A549 (cell line): ENCODE results near the gene FIZ1. TPM values are rescaled to one million over a fixed set of nuclear protein-coding genes. Genes with fewer than 3 reads are reported as not detected.

Experiments
- ATAC-seq, 2 experiments: fragments of 200-7000 bp in 1 of 2; fragments of >200 bp in 1 of 2; cut with Nextera tagmentation in 1 of 2; cut with Tn5 transposase in 1 of 2; 3 replicates each; pipeline versions ENCODE4 v1.8.0 to v1.9.1; 2018 to 2020; ENCODE audit warnings: mild to moderate bottlenecking in 1 of 2, moderate library complexity in 1 of 2
- CTCF ChIA-PET: fragments of 300-600 bp; sonication (Branson Sonifier 250); formaldehyde crosslinking; extraction: SDS; loops from one replicate; lab custom pipeline; 2021; ENCODE audit warnings: antibody characterized with exemption, inconsistent platforms; lab: Yijun Ruan, JAX
- POLR2A ChIA-PET: fragments of 350-600 bp; formaldehyde crosslinking; extraction: SDS; loops from one replicate; lab custom pipeline; 2021; ENCODE audit warnings: antibody characterized with exemption, inconsistent platforms; lab: Yijun Ruan, JAX
- DNase-seq, 2 experiments: peaks; one replicate each; pipeline versions ENCODE4 v3.0.0 to v3.0.0-alpha.2; 2011 to 2016; ENCODE audit warnings: low read depth in 1 of 2, low spot score in 1 of 2
- FAIRE-seq: peaks from 2 replicates; lab custom pipeline; 2011; peaks lifted over from hg19 to GRCh38; lab: Jason Lieb, UNC
- H3K27ac ChIP-seq, 2 experiments: fragments of >200 bp; sonication (Bioruptor Twin); formaldehyde crosslinking; 3 replicates each; pipeline ENCODE4 v1.5.1; 2016 to 2017
- H3K4me1 ChIP-seq: fragments of >200 bp; sonication (Bioruptor Twin); formaldehyde crosslinking; 3 replicates; pipeline ENCODE4 v1.6.1; 2016
- H3K4me2 ChIP-seq: fragments of >200 bp; sonication (Bioruptor Twin); formaldehyde crosslinking; 3 replicates; pipeline ENCODE4 v1.6.1; 2016
- H3K4me3 ChIP-seq: fragments of >200 bp; sonication (Bioruptor Twin); formaldehyde crosslinking; 3 replicates; pipeline ENCODE4 v1.5.1; 2016
- H3K9me3 ChIP-seq: fragments of >200 bp; sonication (Bioruptor Twin); formaldehyde crosslinking; 3 replicates; pipeline ENCODE4 v1.6.1; 2016
- ATOH8 ChIP-seq: fragments of 250-450 bp; sonication (Bioruptor Pico); IDR thresholded peaks from 2 replicates; pipeline ENCODE4 v1.5.0; 2020; ENCODE audit warnings: low read depth, mild to moderate bottlenecking, moderate library complexity
- BCL3 ChIP-seq: fragments of >200 bp; sonication (Bioruptor Twin); formaldehyde crosslinking; IDR thresholded peaks from 3 replicates; pipeline ENCODE4 v1.6.1; 2016
- CHD2 ChIP-seq: fragments of 150-350 bp; IDR thresholded peaks from 2 replicates; pipeline ENCODE4 v1.6.1; 2014; ENCODE audit warnings: low read length; ENCODE audit not compliant: partially characterized antibody
- CHD4 ChIP-seq: fragments of 200-600 bp; sonication (generic); IDR thresholded peaks from 2 replicates; pipeline ENCODE4 v1.6.1; 2016; ENCODE audit warnings: antibody characterized with exemption, mild to moderate bottlenecking, borderline replicate concordance
- E2F6 ChIP-seq: IDR thresholded peaks from 2 replicates; pipeline ENCODE4 v1.6.1; 2012; ENCODE audit warnings: low read depth, borderline replicate concordance
- EP300 ChIP-seq, 2 experiments: fragments of >200 bp; sonication (Bioruptor Twin); formaldehyde crosslinking; IDR thresholded peaks; 2 replicates in 1 of 2; 3 replicates in 1 of 2; pipeline ENCODE4 v1.6.1; 2016 to 2017
- FOSL2 ChIP-seq, 2 experiments: fragments of 450-650 bp in 1 of 2; fragments of >200 bp in 1 of 2; sonication (Bioruptor Twin) in 1 of 2; formaldehyde crosslinking; IDR thresholded peaks; 2 replicates each; pipeline versions ENCODE4 v1.5.0 to v1.6.1; 2016 to 2020; ENCODE audit warnings: mild to moderate bottlenecking in 1 of 2, moderate library complexity in 1 of 2
- FOXS1 ChIP-seq: fragments of 250-450 bp; sonication (Bioruptor Pico); IDR thresholded peaks from 2 replicates; pipeline ENCODE4 v1.5.0; 2020; ENCODE audit warnings: mild to moderate bottlenecking, moderate library complexity
- GATA3 ChIP-seq: IDR thresholded peaks from 2 replicates; pipeline ENCODE4 v1.6.1; 2012; ENCODE audit warnings: borderline replicate concordance
- HMGXB4 ChIP-seq: fragments of 250-450 bp; sonication (Bioruptor Pico); IDR thresholded peaks from 2 replicates; pipeline ENCODE4 v1.5.0; 2021; ENCODE audit warnings: mild to moderate bottlenecking, moderate library complexity, borderline replicate concordance
- HOXB13 ChIP-seq: fragments of 250-450 bp; sonication (Bioruptor Pico); IDR thresholded peaks from 2 replicates; pipeline ENCODE4 v1.5.0; 2020; ENCODE audit warnings: low read depth, mild to moderate bottlenecking, moderate library complexity
- HOXB5 ChIP-seq: fragments of 250-450 bp; sonication (Bioruptor Pico); IDR thresholded peaks from 2 replicates; pipeline ENCODE4 v1.5.0; 2020; ENCODE audit warnings: mild to moderate bottlenecking, moderate library complexity
- JUNB ChIP-seq: fragments of >200 bp; sonication (Bioruptor Twin); formaldehyde crosslinking; IDR thresholded peaks from 2 replicates; pipeline ENCODE4 v1.6.1; 2016
- MAX ChIP-seq: IDR thresholded peaks from 2 replicates; pipeline ENCODE4 v1.6.1; 2012
- POLR2A ChIP-seq: IDR thresholded peaks from 2 replicates; pipeline ENCODE4 v1.6.1; 2012; ENCODE audit warnings: mild to moderate bottlenecking, low read length
- RAD21 ChIP-seq, 2 experiments: fragments of >200 bp in 1 of 2; sonication (Bioruptor Twin) in 1 of 2; formaldehyde crosslinking in 1 of 2; IDR thresholded peaks in 1 of 2; conservative IDR thresholded peaks in 1 of 2; 2 replicates in 1 of 2; 3 replicates in 1 of 2; pipeline ENCODE4 v1.6.1; 2012 to 2018; ENCODE audit warnings: inconsistent platforms in 1 of 2
- RFX5 ChIP-seq: fragments of 450-650 bp; IDR thresholded peaks from 2 replicates; pipeline ENCODE4 v1.7.1; 2014; ENCODE audit warnings: antibody characterized with exemption, mild to moderate bottlenecking, moderate library complexity
- SMC3 ChIP-seq: fragments of >200 bp; sonication (Bioruptor Twin); formaldehyde crosslinking; IDR thresholded peaks from 3 replicates; pipeline ENCODE4 v1.6.1; 2018; ENCODE audit warnings: inconsistent platforms
- WGBS: methylation state at CpG from one replicate; pipeline ENCODE4 v1.1.6; 2017; ENCODE audit errors: missing lambda C conversion rate; 5-methylcytosine and 5-hydroxymethylcytosine counted together
- polyA plus RNA-seq, 4 experiments: library from polyadenylated mRNA; depleted of rRNA in 3 of 4; stranded (reverse); fragments of >200 nt; fragmentation: RNase III in 1 of 4; extraction: RNeasy Plus Mini Kit Qiagen cat#74134 plus additional on column Dnase treatment in 1 of 4; gene quantifications; 2 replicates in 3 of 4; 3 replicates in 1 of 4; pipeline ENCODE4 v1.2.3, GENCODE V29; 2011 to 2017

FIZ1 gene
- polyA plus RNA-seq, 2 of the 4 experiments (the other 2 are of a cell fraction), result 10.3 to 16.9 TPM

GRCh38 chr19:55549500-55550320, 49.6 kb downstream of the FIZ1 start:
- peak; percentile 74 for FAIRE-seq
- peak; percentile 74 to 75 for ATAC-seq
- H3K4me2 ChIP-seq, result peak overlapping the region; percentile 82
- H3K27ac ChIP-seq, result peak overlapping the region; percentile 97 to 99
- DNase-seq, result peak; percentile 88
- peaks cover 76% of the 10 kb centered on the region for H3K4me1 ChIP-seq
- ChIA-PET POLR2A (interaction anchor here (0.5 to 4.7 kb wide), 17 partner anchors 20 to 409 kb away, joined by 3 to 44 read pairs (median 5); partner anchors contain the start of genes FIZ1, UBE2S, ZNF524 and ZNF579), CTCF (interaction anchor here (0.7 to 7.6 kb wide), 22 partner anchors 12 to 409 kb away, joined by 3 to 43 read pairs (median 4); partner anchors contain the start of genes FIZ1, ZNF579 and ZNF865)
- H3K9me3 ChIP-seq, result no peaks in the 10 kb centered on the region
- 3% methylated on average over 36 of the region's 36 CpGs for WGBS
- TF ChIP-seq EP300 (IDR thresholded peaks at IDR 0.05) (no peak), ATOH8 (CRISPR knock-in tag) (0 out of 2 replicates have a peak, but pooled peaks have one; percentile 4), HOXB5 (no peak; the same call in 1 of the 2 replicates), HOXB13 (peak; percentile 76), GATA3 (peak; percentile 82; the same call in 1 of the 2 replicates), HMGXB4 (CRISPR knock-in tag) (no peak), JUNB (peak; percentile 92), MAX (peak; percentile 58), RFX5 (peak; percentile 75), SMC3 (0 out of 3 replicates have a peak, but pooled peaks have one; percentile 36), FOXS1 (CRISPR knock-in tag) (0 out of 2 replicates have a peak, but pooled peaks have one; percentile 46), E2F6 (peak; percentile 30; the same call in 1 of the 2 replicates), RAD21 (conservative IDR thresholded peaks at IDR 0.05 in 1 of 2, IDR thresholded peaks at IDR 0.05 in 1 of 2) (peak; percentile 41 to 42; a peak in 2 of 5 replicates), BCL3 (peak; percentile 39; the same call in 1 of the 3 replicates), POLR2A (peak; percentile 33; the same call in 1 of the 2 replicates), CHD2 (peak; percentile 10), CHD4 (no peak), FOSL2 (IDR thresholded peaks at IDR 0.05) (no peak), FOSL2 (CRISPR knock-in tag; IDR thresholded peaks at IDR 0.05) (peak; percentile 98)
- peak overlapping the region; percentile 38 for H3K4me3 ChIP-seq
